ENCODE data around the gene RUBCN.

RUBCN gene

DNA sequence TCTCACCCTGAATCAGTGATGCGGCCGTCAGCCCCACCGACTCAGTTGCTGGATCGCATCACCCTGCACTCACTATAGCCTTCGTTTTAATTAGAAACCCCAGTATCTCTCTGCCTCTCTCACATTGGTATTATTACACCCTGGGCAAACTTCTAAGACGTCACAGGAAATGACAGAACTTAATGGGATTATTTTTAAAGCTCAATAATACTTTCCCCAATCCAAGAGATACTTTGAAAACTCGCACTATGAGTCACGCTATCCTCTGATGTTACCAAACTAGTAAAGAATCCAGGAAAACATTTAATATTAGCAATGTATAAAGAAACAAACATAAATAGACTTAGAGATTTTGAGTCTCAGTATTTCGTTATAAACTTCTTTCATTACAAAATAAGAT lies 36.6 kb downstream of the RUBCN start:
- TF ChIP-seq, protein P1, sequence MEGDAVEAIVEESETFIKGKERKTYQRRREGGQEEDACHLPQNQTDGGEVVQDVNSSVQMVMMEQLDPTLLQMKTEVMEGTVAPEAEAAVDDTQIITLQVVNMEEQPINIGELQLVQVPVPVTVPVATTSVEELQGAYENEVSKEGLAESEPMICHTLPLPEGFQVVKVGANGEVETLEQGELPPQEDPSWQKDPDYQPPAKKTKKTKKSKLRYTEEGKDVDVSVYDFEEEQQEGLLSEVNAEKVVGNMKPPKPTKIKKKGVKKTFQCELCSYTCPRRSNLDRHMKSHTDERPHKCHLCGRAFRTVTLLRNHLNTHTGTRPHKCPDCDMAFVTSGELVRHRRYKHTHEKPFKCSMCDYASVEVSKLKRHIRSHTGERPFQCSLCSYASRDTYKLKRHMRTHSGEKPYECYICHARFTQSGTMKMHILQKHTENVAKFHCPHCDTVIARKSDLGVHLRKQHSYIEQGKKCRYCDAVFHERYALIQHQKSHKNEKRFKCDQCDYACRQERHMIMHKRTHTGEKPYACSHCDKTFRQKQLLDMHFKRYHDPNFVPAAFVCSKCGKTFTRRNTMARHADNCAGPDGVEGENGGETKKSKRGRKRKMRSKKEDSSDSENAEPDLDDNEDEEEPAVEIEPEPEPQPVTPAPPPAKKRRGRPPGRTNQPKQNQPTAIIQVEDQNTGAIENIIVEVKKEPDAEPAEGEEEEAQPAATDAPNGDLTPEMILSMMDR (IDR thresholded peaks at IDR 0.05; ENCODE audit: insufficient read depth, low read length, missing control alignments) = no peak
- CTCF ChIA-PET = interaction anchor here (0.9 kb wide), 1 partner anchor 12 kb away, joined by 3 read pairs; no protein-coding TSS in a partner anchor
- POLR2A ChIA-PET = no interaction called here

DNA sequence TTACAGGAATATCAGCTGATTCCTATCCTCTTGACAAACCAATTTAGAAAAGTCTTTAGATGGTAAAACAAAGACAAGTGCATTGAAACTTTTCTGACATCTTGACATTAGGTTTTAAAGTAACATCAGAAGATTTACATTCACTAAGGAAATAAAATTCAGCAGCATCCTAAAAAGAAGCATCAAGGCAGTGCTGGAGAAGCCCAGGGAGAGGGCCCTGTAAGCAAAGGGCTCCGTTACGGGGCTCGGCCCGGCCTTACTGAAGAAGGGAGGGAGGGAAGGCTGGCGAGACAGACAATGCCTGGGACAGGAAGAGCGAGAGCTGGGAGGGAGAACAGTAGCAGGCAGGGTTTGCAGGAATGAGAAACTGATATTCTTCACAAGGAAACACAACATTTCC lies 39.3 kb downstream of the RUBCN start:
- no peak for DNase-seq (ENCODE audit: low read depth, low spot score)
- TF ChIP-seq, protein P1 (IDR thresholded peaks at IDR 0.05; ENCODE audit: insufficient read depth, low read length, missing control alignments) = no peak
- POLR2A ChIA-PET = no interaction called here
- CTCF ChIA-PET = no interaction called here
- H3K4me3 ChIP-seq (ENCODE audit: low read depth, low read length) = no peak overlapping the region

More for the DNA sequence above, 36.6 kb downstream of the RUBCN start:
- DNase-seq (ENCODE audit: low read depth, low spot score) = peak; percentile 23
- no peak overlapping the region for H3K4me3 ChIP-seq (ENCODE audit: low read depth, low read length)

DNA sequence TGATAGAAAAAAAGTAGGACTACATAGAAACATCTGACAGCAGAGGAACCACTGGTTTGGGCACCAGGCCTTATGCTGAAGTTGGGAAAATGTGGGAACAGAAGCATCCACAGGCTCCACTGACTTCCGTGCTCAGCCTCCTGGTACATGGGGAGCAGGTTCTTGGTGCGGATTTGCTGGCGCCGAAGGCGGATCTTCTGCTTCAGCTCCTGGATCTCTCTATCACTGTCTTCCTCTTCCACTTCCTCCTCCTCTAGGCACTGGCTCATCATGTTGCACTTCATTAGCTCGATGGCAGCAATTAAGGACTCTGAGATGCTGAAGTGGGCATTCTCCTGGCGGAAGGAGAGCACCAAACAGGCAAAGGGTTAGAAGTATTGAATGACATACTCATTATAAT lies 42.5 kb downstream of the RUBCN start:
- CTCF ChIA-PET = interaction anchor here (0.9 to 2.0 kb wide), 3 partner anchors 10 to 95 kb away, joined by 3 to 8 read pairs (median 3); no protein-coding TSS in a partner anchor
- no peak overlapping the region for H3K4me3 ChIP-seq (ENCODE audit: low read depth, low read length)
- POLR2A ChIA-PET = no interaction called here
- TF ChIP-seq, protein P1 (IDR thresholded peaks at IDR 0.05; ENCODE audit: insufficient read depth, low read length, missing control alignments) = no peak
- no peak for DNase-seq (ENCODE audit: low read depth, low spot score)

DNA sequence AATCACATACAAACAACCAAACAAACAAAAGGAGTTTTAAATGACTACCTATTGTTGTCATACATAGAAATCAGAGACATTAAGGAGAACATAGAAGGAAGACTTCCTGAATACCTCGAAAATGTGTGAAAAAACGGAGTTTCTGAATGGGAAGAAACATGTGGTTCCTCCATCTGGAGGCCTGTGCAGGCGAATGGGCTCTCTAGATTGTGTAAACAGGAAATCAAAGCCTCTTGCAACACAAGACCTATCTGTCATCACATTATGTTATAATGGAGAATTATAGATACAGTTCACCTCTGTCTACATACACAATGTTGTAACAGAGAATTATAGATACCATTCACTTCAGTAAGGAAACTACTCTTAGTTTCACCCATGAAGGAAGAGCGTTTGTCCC lies 44.1 kb downstream of the RUBCN start:
- no peak for DNase-seq (ENCODE audit: low read depth, low spot score)
- TF ChIP-seq, protein P1 (IDR thresholded peaks at IDR 0.05; ENCODE audit: insufficient read depth, low read length, missing control alignments) = no peak
- H3K4me3 ChIP-seq (ENCODE audit: low read depth, low read length) = no peak overlapping the region
- CTCF ChIA-PET = interaction anchor here (1.4 to 2.0 kb wide), 2 partner anchors 9 to 10 kb away, joined by 3 to 8 read pairs; no protein-coding TSS in a partner anchor
- POLR2A ChIA-PET = no interaction called here

DNA sequence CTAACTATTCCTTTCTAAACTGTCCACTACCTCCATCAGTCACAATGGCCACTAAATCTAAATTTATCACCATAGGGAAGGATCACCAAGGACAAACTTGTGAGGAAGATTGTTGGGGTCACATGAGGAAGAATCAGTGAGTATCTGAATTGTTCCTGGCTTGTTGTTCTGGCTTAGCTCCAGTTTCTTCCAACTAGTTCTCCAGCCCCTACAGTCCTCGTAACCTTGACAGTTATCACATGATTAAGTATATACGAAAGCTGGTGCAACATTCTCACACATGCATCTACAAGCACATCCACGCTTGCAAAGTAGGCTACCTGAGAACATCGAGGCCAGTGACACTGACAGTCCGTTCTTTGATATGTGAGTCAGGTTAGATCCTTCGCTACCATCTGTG lies 46.0 kb downstream of the RUBCN start:
- CTCF ChIA-PET = interaction anchor here (1.4 kb wide), 1 partner anchor 92 kb away, joined by 3 read pairs; no protein-coding TSS in a partner anchor
- POLR2A ChIA-PET = no interaction called here
- DNase-seq (ENCODE audit: low read depth, low spot score) = no peak
- no peak overlapping the region for H3K4me3 ChIP-seq (ENCODE audit: low read depth, low read length)
- TF ChIP-seq, protein P1 (IDR thresholded peaks at IDR 0.05; ENCODE audit: insufficient read depth, low read length, missing control alignments) = no peak

DNA sequence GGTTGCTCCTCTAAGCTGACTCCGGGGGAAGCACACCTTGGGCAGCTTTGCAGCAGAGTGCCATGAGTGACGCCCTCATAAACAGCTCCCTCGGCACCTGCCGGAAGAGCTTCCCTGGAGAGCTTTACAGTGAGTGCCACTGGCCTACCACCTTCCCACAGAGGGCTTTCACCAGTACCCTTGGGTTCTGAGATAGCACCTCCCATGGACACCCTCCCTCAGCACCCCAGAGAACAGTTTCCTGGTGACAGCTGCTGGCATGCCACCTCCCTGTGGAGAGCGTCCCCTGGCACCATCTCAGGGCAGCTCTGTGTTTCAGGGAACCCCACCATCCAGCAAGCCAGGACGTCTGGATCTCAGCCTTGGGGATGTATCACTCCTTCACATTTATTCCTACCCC lies 49.1 kb downstream of the RUBCN start:
- TF ChIP-seq, protein P1 (IDR thresholded peaks at IDR 0.05; ENCODE audit: insufficient read depth, low read length, missing control alignments) = no peak
- no peak for DNase-seq (ENCODE audit: low read depth, low spot score)
- ChIA-PET POLR2A (no interaction called here), CTCF (interaction anchor here (1.3 to 1.9 kb wide), 2 partner anchors 12 to 16 kb away, joined by 3 to 4 read pairs; no protein-coding TSS in a partner anchor)
- no peak overlapping the region for H3K4me3 ChIP-seq (ENCODE audit: low read depth, low read length)
